GM12891 (cell line): ENCODE results near the gene KRT24.

Experiments
- PAX5 ChIP-seq: IDR thresholded peaks from 2 replicates; pipeline ENCODE4 v1.6.1; 2011; ENCODE audit warnings: low read length, moderate library complexity, mild to moderate bottlenecking; ENCODE audit not compliant: insufficient read depth, severe bottlenecking
- POLR2A ChIP-seq: IDR thresholded peaks from 2 replicates; pipeline ENCODE4 v1.6.1; 2011; ENCODE audit warnings: low read depth, low read length, control low read depth
- POLR2AphosphoS5 ChIP-seq: IDR thresholded peaks from 2 replicates; pipeline ENCODE4 v1.6.1; 2011; ENCODE audit warnings: low read depth, low read length, control low read depth
- POU2F2 ChIP-seq: IDR thresholded peaks from 2 replicates; pipeline ENCODE4 v1.6.1; 2011; ENCODE audit warnings: low read depth, mild to moderate bottlenecking, control low read depth, low read length, moderate library complexity
- SPI1 ChIP-seq: IDR thresholded peaks from 2 replicates; pipeline ENCODE4 v1.6.1; 2011; ENCODE audit warnings: low read depth, low read length, control low read depth
- TAF1 ChIP-seq: IDR thresholded peaks from 2 replicates; pipeline ENCODE4 v1.6.1; 2011; ENCODE audit warnings: low read depth, low read length, control low read depth

- TF ChIP-seq SPI1 (no peak), POLR2A (no peak), POLR2AphosphoS5 (no peak), TAF1 (no peak), POU2F2 (no peak), PAX5 (no peak)
Measured at GRCh38 chr17:40751065-40751464, 47.5 kb upstream of the KRT24 start.
